Activated naive CD8-positive, alpha-beta T cell treated with anti-CD3 and anti-CD28 coated beads, Interleukin-2, amount 50 U/mL, for 24 hours (primary cell): ENCODE data around the gene CAMK2B.

Experiments
- ATAC-seq: fragments of 150-1000 bp; cut with Tn5 transposase; one replicate; pipeline ENCODE4 v1.10.0; 2021
- DNase-seq: peaks from one replicate; pipeline ENCODE4 v3.0.0; 2021
- H3K27ac Mint-ChIP-seq: one replicate; pipeline ENCODE4 v1.8.0; 2021; ENCODE audit warnings: mild to moderate bottlenecking, mixed read lengths
- H3K27me3 Mint-ChIP-seq: one replicate; pipeline ENCODE4 v1.8.0; 2021; ENCODE audit warnings: mixed read lengths
- H3K36me3 Mint-ChIP-seq: one replicate; pipeline ENCODE4 v1.8.0; 2021; ENCODE audit warnings: low read depth, mixed read lengths
- H3K4me1 Mint-ChIP-seq: one replicate; pipeline ENCODE4 v1.8.0; 2021; ENCODE audit warnings: mixed read lengths
- H3K4me3 Mint-ChIP-seq: one replicate; pipeline ENCODE4 v1.8.0; 2021; ENCODE audit warnings: mild to moderate bottlenecking, moderate library complexity, mixed read lengths
- H3K9me3 Mint-ChIP-seq: one replicate; pipeline ENCODE4 v1.8.0; 2021; ENCODE audit warnings: mixed read lengths

The CAMK2B gene

DNA sequence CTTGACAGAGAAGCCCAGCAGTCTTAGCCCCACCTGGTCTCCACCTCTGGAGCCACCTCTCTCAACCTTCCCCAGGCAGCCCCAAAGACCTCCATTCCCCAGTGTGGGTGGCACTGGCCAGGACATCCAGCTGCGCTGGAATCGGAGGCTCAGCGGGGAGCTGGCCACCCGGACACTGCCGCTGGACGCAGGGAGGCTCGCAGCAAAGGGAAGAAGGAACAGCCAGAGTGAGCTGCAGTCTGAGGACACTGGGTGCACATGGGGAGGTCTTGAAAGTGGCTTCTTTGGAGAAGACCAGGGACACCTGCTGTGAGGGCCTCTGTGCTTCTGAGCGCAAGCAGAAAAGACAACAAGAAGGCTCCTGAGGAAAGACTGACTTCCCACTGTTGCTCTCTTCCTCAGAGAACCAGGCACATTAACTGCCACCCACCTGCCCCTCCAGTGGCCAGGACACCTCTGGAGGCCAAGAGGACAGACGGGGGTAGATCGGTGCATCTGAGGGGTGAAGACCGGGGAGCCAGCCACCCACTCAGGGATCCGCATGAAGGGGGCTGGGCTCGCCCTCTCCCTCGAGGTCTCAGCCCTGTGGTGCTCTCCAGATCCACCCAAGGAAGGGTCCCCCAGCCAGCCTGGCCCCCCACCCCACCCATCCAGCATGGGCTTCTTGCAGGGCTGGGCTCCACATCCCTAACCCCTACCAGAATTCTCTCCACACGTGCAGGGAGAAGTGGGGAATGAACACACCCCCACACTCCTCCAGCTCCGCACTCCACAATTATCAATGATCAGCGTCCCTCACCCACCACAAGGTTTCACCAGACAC, 1.8 kb downstream of the CAMK2B start:
- ATAC-seq: no peak
- H3K4me3 Mint-ChIP-seq: peak overlapping the region; percentile 52
- H3K27me3 Mint-ChIP-seq: peaks cover 36% of the 10 kb centered on the region

GRCh38 chr7:44322631-44323363, 2.6 kb downstream of the CAMK2B start:
- no peaks in the 10 kb centered on the region for H3K36me3 Mint-ChIP-seq
- ATAC-seq (no peak), DNase-seq (no peak)
- peaks cover 36% of the 10 kb centered on the region for H3K27me3 Mint-ChIP-seq
- H3K27ac Mint-ChIP-seq: no peak overlapping the region
- H3K4me1 Mint-ChIP-seq: peaks cover 7% of the 10 kb centered on the region
- no peaks in the 10 kb centered on the region for H3K9me3 Mint-ChIP-seq
- H3K4me3 Mint-ChIP-seq: no peak overlapping the region

More for the DNA sequence above, 1.8 kb downstream of the CAMK2B start:
- Mint-ChIP-seq H3K4me1 (peaks cover 7% of the 10 kb centered on the region), H3K36me3 (no peaks in the 10 kb centered on the region), H3K9me3 (no peaks in the 10 kb centered on the region), H3K27ac (no peak overlapping the region)
- no peak for DNase-seq

GRCh38 chr7:44321796-44322195, 3.6 kb downstream of the CAMK2B start:
- no peak overlapping the region for H3K27ac Mint-ChIP-seq
- H3K27me3 Mint-ChIP-seq: peaks cover 35% of the 10 kb centered on the region
- no peaks in the 10 kb centered on the region for H3K9me3 Mint-ChIP-seq
- no peaks in the 10 kb centered on the region for H3K36me3 Mint-ChIP-seq
- DNase-seq (no peak), ATAC-seq (no peak)
- H3K4me1 Mint-ChIP-seq: peaks cover 7% of the 10 kb centered on the region
- no peak overlapping the region for H3K4me3 Mint-ChIP-seq

DNA sequence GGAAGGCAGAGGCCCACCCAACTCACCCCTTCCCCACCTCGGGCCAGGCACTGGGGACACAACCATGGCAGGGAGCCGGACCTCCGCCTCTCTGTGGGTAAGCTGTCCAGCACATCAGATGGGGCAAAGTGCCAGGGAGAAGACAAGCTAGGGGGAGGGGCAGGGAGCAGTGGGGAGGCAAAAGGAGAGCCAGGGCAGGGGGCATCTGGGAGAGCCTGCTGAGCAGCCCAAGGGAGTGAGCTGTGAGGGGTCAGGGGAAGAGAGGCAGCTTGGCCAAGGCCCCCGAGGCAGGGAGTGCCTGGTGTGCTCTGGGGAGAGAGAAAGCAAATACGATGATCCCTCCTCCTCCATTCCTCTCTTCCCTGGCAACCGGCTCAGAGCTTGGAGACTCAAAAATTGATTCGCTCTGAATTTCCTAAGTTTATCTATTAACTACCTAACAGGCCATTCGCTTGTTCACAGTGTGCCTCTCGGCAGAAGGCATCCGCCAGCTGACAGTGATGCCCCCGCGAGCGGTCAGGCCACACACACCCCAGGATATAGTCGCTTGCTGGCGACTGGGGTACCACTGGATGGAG, 4.5 kb downstream of the CAMK2B start:
- ATAC-seq (no peak), DNase-seq (no peak)
- Mint-ChIP-seq H3K27me3 (peaks cover 27% of the 10 kb centered on the region), H3K4me3 (no peak overlapping the region), H3K9me3 (no peaks in the 10 kb centered on the region), H3K27ac (no peak overlapping the region), H3K36me3 (no peaks in the 10 kb centered on the region), H3K4me1 (peaks cover 5% of the 10 kb centered on the region)

DNA sequence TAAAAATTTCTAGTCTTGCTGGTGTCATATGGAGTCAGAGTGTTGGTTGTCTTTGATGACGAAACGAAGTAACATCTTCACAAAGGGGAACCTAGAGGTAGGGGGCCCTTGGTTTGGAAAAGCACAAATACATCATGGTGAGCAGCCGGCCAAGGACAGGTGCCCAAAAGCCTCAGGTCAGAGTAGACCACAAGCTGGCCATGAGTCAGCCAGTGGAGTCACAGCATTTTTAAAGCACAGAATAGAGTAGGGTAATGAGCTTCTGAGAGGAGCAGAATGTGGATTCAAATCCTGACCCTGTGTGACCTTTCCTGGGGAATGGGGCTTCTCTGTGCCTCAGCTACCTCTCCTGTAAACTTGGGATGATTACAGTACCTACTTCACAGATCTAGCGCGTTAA, 5.3 kb downstream of the CAMK2B start:
- Mint-ChIP-seq H3K27ac (no peak overlapping the region), H3K9me3 (no peaks in the 10 kb centered on the region), H3K4me1 (peaks cover 3% of the 10 kb centered on the region), H3K4me3 (no peak overlapping the region), H3K27me3 (peaks cover 26% of the 10 kb centered on the region), H3K36me3 (no peaks in the 10 kb centered on the region)
- DNase-seq (no peak), ATAC-seq (no peak)

DNA sequence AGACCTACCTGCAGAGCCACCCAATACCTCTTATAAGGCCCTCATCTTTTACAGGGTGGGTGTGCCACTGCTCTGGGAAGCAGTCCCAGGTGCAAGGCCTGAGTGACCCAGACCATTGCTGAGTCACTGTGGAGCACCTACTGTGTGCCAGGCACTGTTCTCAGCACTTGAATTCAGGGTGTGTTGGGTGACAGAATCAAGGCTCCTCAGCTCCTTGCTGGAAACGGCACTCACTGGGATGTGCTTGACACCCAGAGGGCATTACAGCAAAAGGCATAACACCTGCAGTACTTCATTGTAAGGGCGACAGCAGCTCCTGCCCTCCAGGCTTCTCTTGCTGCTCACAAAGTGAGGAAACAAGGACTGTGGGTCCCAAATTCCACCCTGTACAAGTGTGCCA, 7.1 kb downstream of the CAMK2B start:
- no peak for DNase-seq
- Mint-ChIP-seq H3K27me3 (peaks cover 13% of the 10 kb centered on the region), H3K36me3 (no peaks in the 10 kb centered on the region), H3K4me1 (no peaks in the 10 kb centered on the region), H3K4me3 (no peak overlapping the region), H3K9me3 (no peaks in the 10 kb centered on the region), H3K27ac (no peak overlapping the region)
- no peak for ATAC-seq

- H3K27me3 Mint-ChIP-seq: peaks cover 11% of the 10 kb centered on the region
- H3K4me1 Mint-ChIP-seq: no peaks in the 10 kb centered on the region
- H3K36me3 Mint-ChIP-seq: no peaks in the 10 kb centered on the region
- H3K4me3 Mint-ChIP-seq: no peak overlapping the region
- H3K27ac Mint-ChIP-seq: no peak overlapping the region
- H3K9me3 Mint-ChIP-seq: no peaks in the 10 kb centered on the region
- no peak for ATAC-seq
- DNase-seq: no peak
These were observed 10.0 kb downstream of the CAMK2B start for GRCh38 chr7:44315301-44315903.

DNA sequence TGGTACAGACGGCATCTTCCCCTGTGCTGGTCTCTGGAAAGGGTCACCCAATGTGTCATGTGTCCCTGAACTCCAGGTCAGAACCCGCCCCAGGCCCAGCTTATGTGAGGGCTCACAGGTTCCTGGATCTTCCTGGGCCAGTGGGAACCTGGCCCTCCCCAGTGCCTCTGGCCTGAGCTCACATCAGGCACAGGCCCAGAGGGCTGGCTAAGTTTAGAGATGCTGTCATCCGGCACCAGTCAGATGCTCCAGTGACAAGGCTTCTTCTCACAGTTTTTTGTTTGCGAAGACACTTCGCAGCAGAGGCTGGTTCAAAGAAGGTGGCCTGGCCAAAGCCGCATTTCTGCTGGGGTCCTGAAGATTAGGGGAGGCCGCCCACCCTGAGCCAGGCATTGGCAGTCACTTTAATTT, 11.8 kb downstream of the CAMK2B start:
- Mint-ChIP-seq H3K9me3 (no peaks in the 10 kb centered on the region), H3K4me1 (peaks cover 4% of the 10 kb centered on the region), H3K36me3 (no peaks in the 10 kb centered on the region), H3K4me3 (no peak overlapping the region), H3K27me3 (peaks cover 16% of the 10 kb centered on the region), H3K27ac (no peak overlapping the region)
- DNase-seq: no peak
- no peak for ATAC-seq

- H3K4me3 Mint-ChIP-seq: no peak overlapping the region
- no peak overlapping the region for H3K27ac Mint-ChIP-seq
- H3K36me3 Mint-ChIP-seq: no peaks in the 10 kb centered on the region
- ATAC-seq (no peak), DNase-seq (no peak)
- no peaks in the 10 kb centered on the region for H3K9me3 Mint-ChIP-seq
- peaks cover 4% of the 10 kb centered on the region for H3K4me1 Mint-ChIP-seq
- H3K27me3 Mint-ChIP-seq: peaks cover 19% of the 10 kb centered on the region
These were observed 12.4 kb downstream of the CAMK2B start for GRCh38 chr7:44313016-44313415.

- DNase-seq (no peak), ATAC-seq (no peak)
- Mint-ChIP-seq H3K9me3 (no peaks in the 10 kb centered on the region), H3K4me1 (peaks cover 4% of the 10 kb centered on the region), H3K27me3 (peaks cover 16% of the 10 kb centered on the region), H3K4me3 (no peak overlapping the region), H3K36me3 (no peaks in the 10 kb centered on the region), H3K27ac (no peak overlapping the region)
These were observed 13.6 kb downstream of the CAMK2B start for GRCh38 chr7:44311561-44312495.

- Mint-ChIP-seq H3K27me3 (peaks cover 16% of the 10 kb centered on the region), H3K4me3 (peak overlapping the region; percentile 45), H3K9me3 (no peaks in the 10 kb centered on the region), H3K36me3 (no peaks in the 10 kb centered on the region), H3K4me1 (peaks cover 6% of the 10 kb centered on the region), H3K27ac (no peak overlapping the region)
- DNase-seq (no peak), ATAC-seq (no peak)
These were observed 15.1 kb downstream of the CAMK2B start for GRCh38 chr7:44310221-44310848.

DNA sequence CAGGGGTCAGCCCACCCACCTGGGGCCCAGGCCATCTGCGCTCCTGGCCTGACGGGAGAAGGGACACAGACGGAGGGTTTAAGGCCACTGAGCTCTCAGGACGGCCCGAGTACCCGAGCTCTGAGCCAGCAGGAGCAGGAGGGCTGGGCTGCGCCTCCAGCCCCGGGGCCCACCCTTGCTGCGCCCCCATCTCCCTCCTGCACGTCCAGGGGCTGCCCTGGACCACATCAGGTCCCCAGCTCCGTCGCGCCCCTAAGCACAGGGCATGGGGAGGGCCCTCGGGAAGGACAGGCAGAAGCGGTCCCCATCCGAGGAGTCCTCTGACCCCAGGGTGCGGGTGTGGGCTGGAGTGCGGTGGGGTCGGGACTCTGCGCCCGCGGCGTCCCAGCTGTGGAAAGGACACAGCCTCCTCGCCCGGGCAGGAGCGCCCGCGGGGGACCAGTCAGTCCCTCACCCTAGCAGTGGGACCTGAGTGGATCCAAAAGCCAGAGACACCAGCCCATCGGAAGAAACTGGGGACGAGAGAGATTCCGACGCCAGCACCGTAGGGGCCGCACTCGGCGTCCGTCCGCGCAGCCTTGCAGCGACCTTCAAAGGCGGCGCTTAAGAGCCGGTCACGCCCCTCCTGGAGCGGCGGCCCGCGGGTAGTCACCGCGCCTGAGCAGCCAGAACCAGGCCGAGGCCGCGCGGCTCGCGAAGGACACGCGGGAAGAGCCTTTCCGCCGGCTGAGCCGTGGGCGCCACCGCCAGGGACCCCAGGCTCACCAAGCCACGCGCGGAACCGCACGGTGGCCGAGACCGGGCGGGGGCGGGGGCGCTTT, 15.9 kb downstream of the CAMK2B start:
- H3K9me3 Mint-ChIP-seq: no peaks in the 10 kb centered on the region
- no peaks in the 10 kb centered on the region for H3K36me3 Mint-ChIP-seq
- H3K4me3 Mint-ChIP-seq: no peak overlapping the region
- peaks cover 14% of the 10 kb centered on the region for H3K27me3 Mint-ChIP-seq
- ATAC-seq (peak; percentile 86), DNase-seq (peak; percentile 55)
- no peak overlapping the region for H3K27ac Mint-ChIP-seq
- H3K4me1 Mint-ChIP-seq: peaks cover 6% of the 10 kb centered on the region
